Mesothelial cell of epicardium (in vitro differentiated cells): Measurements from ENCODE around the gene ATF7IP. TPM values are rescaled to one million over a fixed set of nuclear protein-coding genes. Genes with fewer than 3 reads are reported as not detected.

Experiments used
- DNase-seq, 2 experiments: peaks; one replicate each; pipeline ENCODE4 v3.0.0; 2021; ENCODE audit warnings: low spot score in 2 of 2; ENCODE audit not compliant: unreplicated experiment in 2 of 2
- H3K27ac Mint-ChIP-seq: 2 replicates; pipeline ENCODE4 v1.8.0; 2021; ENCODE audit warnings: mixed read lengths
- H3K27me3 Mint-ChIP-seq: 2 replicates; pipeline ENCODE4 v1.8.0; 2021; ENCODE audit warnings: low read depth, mixed read lengths
- H3K36me3 Mint-ChIP-seq: 2 replicates; pipeline ENCODE4 v1.8.0; 2021; ENCODE audit warnings: mixed read lengths
- H3K4me1 Mint-ChIP-seq: 2 replicates; pipeline ENCODE4 v1.8.0; 2021; ENCODE audit warnings: mixed read lengths
- H3K4me3 Mint-ChIP-seq: 2 replicates; pipeline ENCODE4 v1.8.0; 2021; ENCODE audit warnings: mild to moderate bottlenecking, moderate library complexity, mixed read lengths
- H3K9me3 Mint-ChIP-seq: 2 replicates; pipeline ENCODE4 v1.8.0; 2021; ENCODE audit warnings: mixed read lengths
- total RNA-seq: library from RNA; stranded (reverse); gene quantifications from 3 replicates; pipeline ENCODE4 v1.2.1, GENCODE V29; 2021
- TF ChIP-seq, protein P1 (sequence below): fragments of 200-600 bp; sonication (generic); IDR thresholded peaks from one replicate; pipeline ENCODE4 v1.5.0; 2021; ENCODE audit warnings: antibody characterized with exemption; ENCODE audit not compliant: unreplicated experiment

ATF7IP gene
- total RNA-seq, 1 donor from 2014 or later = 192 TPM

DNA sequence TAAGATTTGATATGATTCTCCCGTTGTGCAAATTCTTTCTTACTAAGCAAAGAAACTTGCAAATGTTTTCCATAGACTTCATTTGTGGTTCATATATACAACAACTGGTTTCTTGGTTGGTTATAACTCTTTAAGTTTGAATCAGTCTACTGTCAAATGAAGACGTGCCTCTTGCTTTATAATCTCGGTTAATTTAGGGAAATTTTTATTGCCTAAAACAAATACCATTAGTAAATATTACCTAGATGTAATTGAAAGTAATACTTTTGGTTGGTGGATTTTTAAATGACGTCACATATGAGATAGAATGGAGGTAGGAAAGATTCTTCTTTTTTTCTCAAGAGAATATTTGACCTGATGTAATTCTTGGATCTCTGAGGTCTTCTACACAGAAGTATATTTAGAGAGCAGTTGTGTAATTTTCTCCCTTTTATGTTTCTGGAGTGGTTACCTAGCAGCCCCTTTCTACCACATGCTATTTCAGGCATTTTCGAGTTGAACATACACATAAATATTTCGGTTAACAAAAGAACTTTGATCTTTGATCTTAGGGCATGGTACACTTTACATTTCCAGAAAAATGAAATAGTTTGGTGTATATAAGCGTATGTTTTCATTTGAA, 1.7 kb downstream of the ATF7IP start:
- Mint-ChIP-seq H3K4me3 (peak overlapping the region; percentile 94), H3K27ac (peak overlapping the region; percentile 95), H3K4me1 (peaks cover 16% of the 10 kb centered on the region), H3K36me3 (peaks cover 10% of the 10 kb centered on the region), H3K27me3 (no peaks in the 10 kb centered on the region), H3K9me3 (peaks cover 7% of the 10 kb centered on the region)
- TF ChIP-seq, protein P1, sequence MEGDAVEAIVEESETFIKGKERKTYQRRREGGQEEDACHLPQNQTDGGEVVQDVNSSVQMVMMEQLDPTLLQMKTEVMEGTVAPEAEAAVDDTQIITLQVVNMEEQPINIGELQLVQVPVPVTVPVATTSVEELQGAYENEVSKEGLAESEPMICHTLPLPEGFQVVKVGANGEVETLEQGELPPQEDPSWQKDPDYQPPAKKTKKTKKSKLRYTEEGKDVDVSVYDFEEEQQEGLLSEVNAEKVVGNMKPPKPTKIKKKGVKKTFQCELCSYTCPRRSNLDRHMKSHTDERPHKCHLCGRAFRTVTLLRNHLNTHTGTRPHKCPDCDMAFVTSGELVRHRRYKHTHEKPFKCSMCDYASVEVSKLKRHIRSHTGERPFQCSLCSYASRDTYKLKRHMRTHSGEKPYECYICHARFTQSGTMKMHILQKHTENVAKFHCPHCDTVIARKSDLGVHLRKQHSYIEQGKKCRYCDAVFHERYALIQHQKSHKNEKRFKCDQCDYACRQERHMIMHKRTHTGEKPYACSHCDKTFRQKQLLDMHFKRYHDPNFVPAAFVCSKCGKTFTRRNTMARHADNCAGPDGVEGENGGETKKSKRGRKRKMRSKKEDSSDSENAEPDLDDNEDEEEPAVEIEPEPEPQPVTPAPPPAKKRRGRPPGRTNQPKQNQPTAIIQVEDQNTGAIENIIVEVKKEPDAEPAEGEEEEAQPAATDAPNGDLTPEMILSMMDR = no peak
- no peak for DNase-seq

DNA sequence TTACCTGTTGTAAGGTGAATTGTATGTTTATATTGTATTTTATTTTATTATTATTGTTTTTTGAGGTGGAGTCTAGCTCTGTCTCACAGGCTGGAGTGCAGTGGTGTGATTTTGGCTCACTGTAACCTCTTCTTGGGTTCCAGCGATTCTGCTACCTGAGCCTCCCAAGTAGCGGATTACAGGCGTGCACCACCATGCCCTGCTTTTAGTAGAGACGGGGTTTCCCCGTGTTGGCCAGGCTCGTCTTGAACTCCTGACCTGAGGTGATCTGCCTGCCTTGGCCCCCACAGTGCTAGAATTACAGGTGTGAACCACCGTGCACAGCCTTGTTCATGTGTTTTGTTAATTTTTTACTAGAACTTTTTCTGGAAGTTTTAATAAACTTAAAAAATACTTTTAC, 3.8 kb downstream of the ATF7IP start:
- Mint-ChIP-seq H3K9me3 (peaks cover 7% of the 10 kb centered on the region), H3K36me3 (peaks cover 10% of the 10 kb centered on the region), H3K27ac (peak overlapping the region; percentile 16), H3K4me3 (no peak overlapping the region), H3K4me1 (peaks cover 32% of the 10 kb centered on the region), H3K27me3 (no peaks in the 10 kb centered on the region)
- TF ChIP-seq, protein P1 = no peak
- no peak for DNase-seq

DNA sequence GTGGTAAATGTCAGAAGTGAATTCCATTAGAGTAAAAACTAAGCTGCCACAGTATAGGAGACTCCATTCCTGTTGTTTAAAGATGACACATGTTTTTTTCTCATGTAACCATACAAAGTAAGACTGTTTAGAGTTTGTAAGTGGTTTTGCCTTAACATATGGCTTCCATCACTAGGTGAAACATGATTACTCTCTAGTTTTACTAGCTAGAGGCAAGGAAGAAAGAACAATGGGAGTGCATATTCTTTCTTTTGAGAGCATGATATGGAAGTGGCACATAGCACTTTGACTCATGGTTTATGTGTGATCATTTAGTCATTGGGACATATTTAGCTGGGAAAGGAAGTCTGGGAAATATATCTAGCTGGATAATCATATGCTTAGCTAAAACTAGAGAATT, 7.7 kb downstream of the ATF7IP start:
- no peak for DNase-seq
- peak overlapping the region; percentile 83 for H3K27ac Mint-ChIP-seq
- peaks cover 21% of the 10 kb centered on the region for H3K36me3 Mint-ChIP-seq
- H3K4me3 Mint-ChIP-seq = no peak overlapping the region
- H3K27me3 Mint-ChIP-seq = no peaks in the 10 kb centered on the region
- TF ChIP-seq, protein P1 = no peak
- H3K9me3 Mint-ChIP-seq = peaks cover 7% of the 10 kb centered on the region
- peaks cover 36% of the 10 kb centered on the region for H3K4me1 Mint-ChIP-seq

DNA sequence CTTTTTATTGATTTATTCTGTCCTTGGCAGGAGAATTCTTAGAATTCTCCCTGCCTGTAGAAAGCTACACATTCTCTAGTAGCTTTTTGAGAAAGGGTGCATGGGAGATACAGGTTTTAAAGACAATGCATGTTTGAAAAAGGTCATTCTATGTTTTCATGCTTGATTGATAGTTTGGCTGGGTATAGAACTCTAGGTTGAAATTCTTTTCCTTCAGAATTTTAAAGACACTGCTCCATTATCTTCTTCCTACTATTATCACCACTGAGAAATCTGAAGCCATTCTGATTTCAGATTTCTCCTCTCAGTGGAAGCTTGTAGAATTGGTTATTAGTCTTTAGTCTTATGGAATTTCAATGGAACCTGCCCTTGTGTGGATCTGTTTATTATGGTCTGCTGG, 14.0 kb downstream of the ATF7IP start:
- peaks cover 25% of the 10 kb centered on the region for H3K9me3 Mint-ChIP-seq
- peaks cover 42% of the 10 kb centered on the region for H3K36me3 Mint-ChIP-seq
- H3K27ac Mint-ChIP-seq = no peak overlapping the region
- no peak overlapping the region for H3K4me3 Mint-ChIP-seq
- DNase-seq = no peak
- H3K4me1 Mint-ChIP-seq = peaks cover 23% of the 10 kb centered on the region
- TF ChIP-seq, protein P1 = no peak
- H3K27me3 Mint-ChIP-seq = no peaks in the 10 kb centered on the region

DNA sequence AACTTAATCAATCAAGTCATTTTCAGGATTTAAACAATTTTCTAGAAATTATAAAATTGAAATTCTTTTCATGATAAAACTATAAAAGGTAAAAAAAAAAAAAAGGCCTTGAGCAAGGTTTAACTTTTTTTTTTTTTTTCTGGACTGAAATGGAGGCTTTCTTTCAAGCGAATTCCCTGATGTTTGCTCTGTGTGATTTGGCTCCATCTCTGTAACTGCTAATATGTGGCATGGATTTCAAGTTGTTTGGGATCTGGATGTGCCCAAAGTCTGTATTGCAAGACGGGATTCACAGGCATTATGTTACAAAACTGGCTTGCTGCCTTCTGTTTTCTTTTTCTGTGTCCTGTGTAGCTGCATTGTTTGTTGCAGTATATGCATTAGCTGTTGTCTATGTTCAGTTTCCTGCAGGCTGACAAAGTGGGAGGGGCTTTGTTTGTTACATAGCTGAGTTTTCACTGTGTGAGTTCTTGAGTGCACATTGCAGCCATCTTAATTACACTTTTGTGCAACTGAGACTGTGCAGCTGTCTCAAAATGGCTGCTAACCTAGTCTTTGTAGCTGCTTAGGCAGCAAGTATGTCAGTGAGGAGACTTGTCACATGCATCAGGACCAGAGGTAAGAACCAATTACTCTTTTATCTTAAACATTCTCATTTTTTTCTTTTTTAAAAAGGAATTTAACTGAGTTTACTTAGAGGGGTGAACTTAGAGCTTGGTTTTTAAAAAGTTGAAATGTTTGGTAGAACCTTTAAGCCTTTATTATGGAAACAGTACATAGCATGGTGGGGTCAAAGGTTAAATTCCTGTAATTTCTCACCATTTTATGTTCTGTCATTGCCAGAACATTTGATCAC, 19.5 kb downstream of the ATF7IP start:
- peaks cover 19% of the 10 kb centered on the region for H3K4me1 Mint-ChIP-seq

More for the DNA sequence above, 19.5 kb downstream of the ATF7IP start:
- peak in 1 of 2 experiments; percentile 56 for DNase-seq
- TF ChIP-seq, protein P1 = no peak
- Mint-ChIP-seq H3K27me3 (no peaks in the 10 kb centered on the region), H3K27ac (peak overlapping the region; percentile 89), H3K9me3 (peaks cover 12% of the 10 kb centered on the region), H3K4me3 (peak overlapping the region; percentile 45), H3K36me3 (peaks cover 37% of the 10 kb centered on the region)
